GM21515 (cell line): Measurements from ENCODE around the gene KIF23.
A peak's percentile ranks its signal among the peaks of the same experiment; 100 is the strongest.
"Not testable (repeated sequence)": the region's sequence is repeated elsewhere in the genome, so short reads cannot be mapped to it uniquely, and the experiment has no call there.

Experiments
- ATAC-seq: cut with Tn5 transposase; IDR thresholded peaks from one replicate; pipeline ENCODE4 v1.9.1; 2021; ENCODE audit not compliant: unreplicated experiment

KIF23 gene

DNA sequence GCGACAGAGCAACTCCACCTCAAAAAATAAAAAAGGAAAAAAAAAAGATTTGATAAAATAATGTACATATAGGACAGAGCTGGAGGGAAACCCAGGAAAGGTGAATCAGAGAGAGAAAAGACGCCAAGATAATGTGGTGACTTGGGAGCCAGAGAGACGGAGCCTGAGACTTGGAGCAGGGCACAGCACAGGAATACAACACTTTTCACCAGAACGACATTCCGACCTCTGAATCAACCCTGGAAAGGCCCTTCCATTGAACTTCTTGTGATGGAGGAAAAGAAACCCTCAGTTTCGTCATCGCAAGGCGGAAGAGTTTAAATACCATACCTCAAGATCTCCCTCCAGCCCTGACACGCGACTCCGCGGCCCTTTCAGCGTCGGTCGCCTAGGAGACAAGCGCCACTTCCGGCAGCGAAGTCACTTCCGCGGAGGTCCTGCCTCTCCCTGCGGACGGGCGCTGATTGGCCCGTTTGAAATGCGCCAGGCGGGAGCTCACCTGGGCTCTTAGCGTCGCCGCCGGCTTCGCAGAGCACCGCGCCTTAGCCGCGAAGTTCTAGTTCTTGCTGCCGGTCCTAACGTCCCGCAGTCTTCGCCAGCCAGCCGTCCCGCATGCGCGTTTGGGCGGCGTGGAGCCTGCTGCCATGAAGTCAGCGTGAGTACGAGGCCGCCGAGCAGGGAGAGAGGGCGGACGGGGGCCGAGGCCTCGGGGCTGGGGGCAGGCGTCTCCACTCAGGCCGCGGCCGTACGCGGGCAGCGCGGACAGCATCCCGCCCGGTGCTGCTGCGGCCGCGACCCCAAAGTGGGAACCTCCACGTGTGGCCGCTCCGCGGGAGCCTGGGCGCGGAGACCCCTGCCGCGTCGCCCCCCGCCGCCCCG is at the start of gene KIF23:
KIF23 (plus strand) TSS at position 528 of the 879 bp plus-strand sequence; CDS start at position 645, 117 bp downstream.
- peak; percentile 90 for ATAC-seq

- ATAC-seq = no peak
Observed at GRCh38 chr15:69367236-69367635, 46.9 kb upstream of the KIF23 start.

GRCh38 chr15:69369631-69370030 is 44.5 kb upstream of the KIF23 start:
- no peak for ATAC-seq

DNA sequence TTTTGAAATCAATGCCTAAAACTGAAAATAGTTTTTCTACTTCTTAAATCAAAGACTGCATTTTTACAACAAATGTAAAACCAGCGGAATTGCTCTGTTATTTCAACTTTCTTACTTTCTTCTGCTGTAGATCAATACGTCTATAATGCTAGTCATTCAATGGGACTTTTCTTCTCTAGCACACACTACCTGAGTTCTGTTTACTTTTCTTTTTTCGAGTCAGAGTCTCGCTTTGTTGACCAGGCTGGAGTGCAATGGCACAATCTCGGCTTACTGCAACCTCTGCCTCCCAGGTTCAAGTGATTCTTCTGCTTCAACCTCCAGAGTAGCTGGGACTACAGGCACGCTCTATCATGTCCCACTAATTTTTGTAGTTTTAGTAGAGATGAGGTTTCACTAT is 40.7 kb upstream of the KIF23 start:
- ATAC-seq = no peak

- no peak for ATAC-seq
Observed at GRCh38 chr15:69375151-69375790, 38.9 kb upstream of the KIF23 start.

- no peak for ATAC-seq
Observed at GRCh38 chr15:69377216-69377970, 36.8 kb upstream of the KIF23 start.

DNA sequence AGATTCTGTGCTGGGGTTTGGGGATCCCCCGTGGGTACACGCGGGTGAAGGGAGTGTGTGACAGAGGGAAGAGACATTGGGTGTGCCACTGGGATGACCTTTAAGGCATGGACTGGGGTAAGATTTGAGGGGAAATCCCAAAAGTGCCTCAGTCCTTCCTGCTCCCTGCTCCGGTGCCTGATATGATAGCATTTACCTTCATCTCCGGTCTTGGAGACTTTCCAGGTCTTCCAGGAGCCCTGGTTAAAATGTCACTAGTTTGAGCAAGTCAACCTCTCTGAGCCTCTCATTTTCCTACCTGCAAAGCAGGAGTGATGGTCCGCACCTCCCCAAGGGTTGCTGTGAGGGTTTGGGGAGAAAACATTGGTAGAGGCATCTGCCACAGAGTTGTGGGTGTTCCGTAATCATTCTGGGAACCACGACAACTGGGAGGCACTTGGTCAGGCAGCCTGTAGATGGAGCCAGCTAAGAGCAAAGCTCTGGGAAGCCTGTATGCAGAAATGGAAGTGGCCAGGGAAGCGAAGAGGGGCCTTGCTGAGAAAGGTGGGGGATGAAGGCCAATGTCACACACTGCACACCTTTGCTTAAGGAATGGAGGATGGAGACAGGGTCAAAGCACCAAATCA is 33.9 kb upstream of the KIF23 start:
- no peak for ATAC-seq

DNA sequence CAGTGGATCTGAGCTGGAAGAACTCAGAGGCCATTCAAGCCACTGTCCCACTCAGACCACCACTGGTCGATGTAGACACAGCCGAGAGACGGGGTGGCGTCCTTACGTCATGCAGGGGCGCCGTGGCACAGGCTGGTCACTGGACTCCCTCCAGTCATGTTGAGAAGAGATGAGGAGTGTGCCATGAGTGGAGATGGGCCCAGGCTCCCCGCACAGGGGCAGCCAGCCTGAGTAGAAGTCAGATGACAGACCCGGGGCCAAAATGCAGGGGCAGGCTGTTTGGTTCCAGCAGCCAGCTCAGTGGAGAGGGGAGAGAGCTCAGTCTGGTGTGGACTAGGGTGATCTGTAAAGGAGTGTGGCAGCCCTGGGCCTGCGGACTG is 33.4 kb upstream of the KIF23 start:
- ATAC-seq = no peak

- not testable (repeated sequence) for ATAC-seq
Observed at GRCh38 chr15:69382176-69382575, 32.0 kb upstream of the KIF23 start.

DNA sequence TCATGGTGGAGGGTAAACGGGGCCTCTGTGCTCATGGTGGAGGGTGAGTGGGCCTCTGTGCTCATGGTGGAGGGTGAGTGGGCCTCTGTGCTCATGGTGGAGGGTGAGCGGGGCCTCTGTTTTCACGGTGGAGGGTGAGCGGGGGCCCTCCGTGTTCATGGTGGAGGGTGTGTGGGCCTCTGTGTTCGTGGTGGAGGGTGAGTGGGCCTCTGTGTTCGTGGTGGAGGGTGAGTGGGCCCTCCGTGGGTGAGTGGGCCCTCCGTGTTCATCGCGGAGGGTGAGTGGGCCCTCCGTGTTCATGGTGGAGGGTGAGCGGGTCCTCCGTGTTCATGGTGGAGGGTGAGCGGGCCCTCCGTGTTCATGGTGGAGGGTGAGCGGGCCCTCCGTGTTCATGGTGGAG is 30.1 kb upstream of the KIF23 start:
- ATAC-seq = not testable (repeated sequence)

DNA sequence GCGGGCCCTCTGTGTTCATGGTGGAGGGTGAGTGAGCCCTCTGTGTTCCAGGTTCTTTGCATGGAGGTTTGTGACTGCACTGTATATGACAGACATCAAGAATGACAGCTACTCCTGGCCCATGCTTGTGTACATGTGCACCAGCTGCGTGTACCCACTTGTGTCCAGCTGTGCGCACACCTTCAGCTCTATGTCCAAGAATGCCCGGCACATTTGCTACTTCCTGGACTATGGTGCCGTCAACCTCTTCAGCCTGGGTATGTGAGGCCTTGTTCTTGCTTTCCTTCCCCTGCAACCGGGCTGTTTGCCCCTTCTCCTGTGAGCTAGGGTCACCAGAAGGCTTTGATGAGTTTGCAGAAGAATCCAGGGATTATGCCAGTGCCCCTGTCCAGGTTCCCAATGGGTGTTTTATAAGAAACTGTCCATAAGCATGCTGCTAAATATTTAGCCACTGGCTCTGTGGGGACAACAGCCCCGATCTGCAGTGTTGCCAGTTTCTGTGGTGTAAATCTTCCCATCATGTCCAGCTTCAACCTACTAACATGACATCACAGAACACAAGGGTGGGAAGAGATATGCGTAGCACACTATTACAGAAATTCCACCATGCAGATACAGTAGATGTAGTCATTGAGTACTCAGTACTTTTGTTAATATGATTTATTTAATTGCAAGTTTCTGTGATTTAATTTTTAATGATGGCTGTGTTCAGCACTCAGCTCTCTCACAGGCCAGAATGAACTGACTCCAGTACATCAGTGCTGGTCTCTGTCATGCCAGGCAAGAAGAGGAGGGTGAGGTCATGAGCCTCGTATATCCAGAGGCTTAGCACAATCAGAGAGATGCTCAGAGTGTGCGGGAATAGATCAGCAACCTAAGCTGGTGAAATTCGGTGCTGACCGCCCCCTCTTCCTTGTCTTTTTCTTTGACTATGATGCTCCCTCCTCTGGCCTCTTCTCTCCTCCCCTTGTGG is 29.2 kb upstream of the KIF23 start:
- no peak for ATAC-seq

DNA sequence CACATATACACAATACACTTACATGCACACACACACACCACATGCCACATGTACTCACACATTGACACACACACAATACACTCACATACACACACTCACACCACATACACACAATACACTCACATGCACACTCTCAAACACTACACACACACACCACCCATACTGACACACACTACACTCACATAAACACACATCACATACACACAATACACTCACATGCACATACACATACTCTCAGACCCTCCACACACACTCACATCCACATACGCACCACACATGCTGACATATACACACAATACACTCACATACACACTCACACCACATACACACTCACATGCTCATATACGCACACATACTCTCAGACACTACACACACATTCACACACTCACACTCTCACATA is 28.3 kb upstream of the KIF23 start:
- ATAC-seq = no peak

- no peak for ATAC-seq
Observed at GRCh38 chr15:69386284-69386683, 27.9 kb upstream of the KIF23 start.

- ATAC-seq = no peak
Observed at GRCh38 chr15:69388260-69388705, 25.9 kb upstream of the KIF23 start.

- no peak for ATAC-seq
Observed at GRCh38 chr15:69389426-69389825, 24.7 kb upstream of the KIF23 start.

DNA sequence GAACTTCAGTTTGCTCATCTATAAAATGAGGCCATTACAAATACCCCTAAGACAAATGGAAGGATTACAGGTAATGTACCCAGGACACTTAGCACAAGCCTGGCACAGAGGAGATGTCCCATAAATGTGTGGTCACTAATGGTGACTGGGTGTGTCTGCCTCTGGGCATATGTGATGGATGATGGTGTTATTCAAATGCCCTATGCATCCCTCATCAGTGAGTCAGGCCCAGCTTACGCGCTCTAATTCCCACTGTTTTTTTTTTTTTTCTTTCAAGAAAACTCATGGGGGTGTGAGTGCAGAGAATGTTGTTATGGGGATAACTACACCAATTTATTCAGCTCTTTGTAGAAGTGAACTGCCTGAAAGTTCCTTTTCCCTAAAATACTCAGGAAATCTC is 23.6 kb upstream of the KIF23 start:
- no peak for ATAC-seq

DNA sequence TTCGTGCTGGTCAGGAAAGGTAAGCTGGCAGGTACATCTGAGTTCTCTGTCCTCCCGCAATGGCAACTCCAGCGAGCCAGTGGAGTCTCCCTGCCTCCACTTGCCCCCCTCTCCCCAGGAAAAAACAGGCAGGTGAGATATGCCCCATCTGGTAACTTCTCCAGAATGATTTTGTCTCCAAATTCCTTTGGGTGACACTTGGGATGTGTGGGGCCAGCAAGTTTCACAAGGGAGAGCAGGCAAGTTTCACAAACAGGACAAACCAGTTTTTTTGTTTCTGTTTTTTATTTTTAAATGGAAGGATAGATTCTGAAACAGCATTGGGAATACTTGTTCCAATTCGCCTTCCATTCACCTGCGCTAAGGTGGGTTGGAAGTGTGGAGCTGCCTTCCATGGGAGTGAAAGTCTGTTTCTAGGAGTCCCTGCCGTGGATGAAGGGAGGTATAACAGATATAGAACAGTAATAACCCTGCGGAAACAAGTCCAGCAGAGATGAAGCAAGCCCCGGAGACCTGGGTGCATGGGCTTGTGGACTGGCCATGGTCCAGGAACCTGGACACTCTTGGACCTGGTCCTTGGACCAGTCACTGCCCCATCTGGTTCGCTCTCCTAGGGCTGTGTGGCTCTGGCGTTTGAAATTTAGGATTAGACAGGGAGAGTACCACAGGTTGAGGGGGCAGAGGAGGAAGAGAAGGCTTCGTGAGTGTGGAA is 22.9 kb upstream of the KIF23 start:
- no peak for ATAC-seq

DNA sequence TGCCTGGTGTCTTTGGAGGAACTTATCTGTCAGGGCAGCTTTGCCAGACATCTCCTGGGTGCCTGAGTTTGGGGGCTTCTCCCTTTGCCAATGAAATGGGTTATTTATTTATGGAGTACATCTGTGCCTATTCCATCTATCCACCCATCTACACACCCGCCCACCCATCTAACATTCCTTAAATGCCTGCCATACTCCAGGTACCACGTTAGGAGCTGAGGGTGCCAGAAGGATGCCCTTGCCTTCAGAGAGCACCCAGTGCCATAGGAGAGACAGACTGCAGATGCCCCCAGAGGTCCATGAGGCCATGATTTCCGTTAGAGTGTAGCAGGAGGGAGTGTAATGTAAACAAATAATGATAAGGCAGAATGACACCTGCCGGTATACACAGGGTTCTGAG is 21.8 kb upstream of the KIF23 start:
- no peak for ATAC-seq

DNA sequence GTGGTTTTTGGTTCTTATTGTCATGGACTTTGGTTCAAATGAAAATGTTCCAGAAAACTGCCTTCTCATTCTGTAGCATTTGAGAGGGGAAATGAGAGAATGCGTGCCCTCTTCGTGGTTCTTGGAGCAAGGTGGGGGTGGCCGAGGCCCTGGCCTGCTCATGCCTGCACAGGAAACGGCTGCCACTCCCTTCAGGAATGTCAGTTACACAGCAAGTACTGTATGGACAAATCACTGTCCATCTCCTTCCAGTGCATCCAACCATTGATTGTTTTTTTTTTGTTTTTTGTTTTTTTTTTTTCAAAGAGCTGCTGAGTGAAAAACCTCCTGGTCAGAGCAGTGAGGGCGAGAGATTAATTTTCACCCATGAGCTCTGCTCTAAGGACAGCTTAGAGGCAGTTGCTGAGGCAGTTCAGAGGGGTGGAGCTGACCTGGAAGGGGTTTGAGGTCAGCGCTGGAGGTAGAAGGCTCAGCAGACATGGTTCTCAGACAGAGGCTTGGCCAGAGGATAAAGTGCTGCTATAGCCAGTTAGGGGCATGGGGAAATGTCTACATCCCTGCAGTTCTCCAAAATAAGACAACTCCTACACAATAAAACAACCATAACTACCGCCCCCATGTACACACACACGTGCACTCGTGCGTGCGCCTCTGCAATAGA is 20.2 kb upstream of the KIF23 start:
- no peak for ATAC-seq
